Activated CD8-positive, alpha-beta T cell treated with anti-CD3 and anti-CD28 coated beads for 36 hours (primary cell): ENCODE results near the gene NABP1. TPM values are rescaled to one million over a fixed set of nuclear protein-coding genes. Genes with fewer than 3 reads are reported as not detected.
A peak's percentile ranks its signal among the peaks of the same experiment; 100 is the strongest.

Experiments
- ATAC-seq: fragments of 200-7000 bp; cut with Tn5 transposase; one replicate; pipeline ENCODE4 v1.10.0; 2021; ENCODE audit warnings: mild to moderate bottlenecking, moderate library complexity
- CTCF ChIA-PET: fragments of 350-600 bp; sonication (Branson Sonifier 250); formaldehyde crosslinking; loops from one replicate; lab custom pipeline; 2021; ENCODE audit warnings: antibody characterized with exemption; lab: Charles Lee
- POLR2A ChIA-PET: fragments of 350-600 bp; sonication (Branson Sonifier 250); formaldehyde crosslinking; loops from one replicate; lab custom pipeline; 2021; ENCODE audit warnings: antibody characterized with exemption; lab: Charles Lee
- DNase-seq: peaks from one replicate; pipeline ENCODE4 v3.0.0-alpha.2; 2020
- H3K27ac Mint-ChIP-seq: one replicate; pipeline ENCODE4 v1.8.0; 2021; ENCODE audit warnings: mild to moderate bottlenecking, mixed read lengths
- H3K27me3 Mint-ChIP-seq: one replicate; pipeline ENCODE4 v1.8.0; 2021; ENCODE audit warnings: mixed read lengths
- H3K36me3 Mint-ChIP-seq: one replicate; pipeline ENCODE4 v1.8.0; 2021; ENCODE audit warnings: low read depth, mixed read lengths
- H3K4me1 Mint-ChIP-seq: one replicate; pipeline ENCODE4 v1.8.0; 2021; ENCODE audit warnings: low read depth, mixed read lengths
- H3K4me3 Mint-ChIP-seq: one replicate; pipeline ENCODE4 v1.8.0; 2021; ENCODE audit warnings: mild to moderate bottlenecking, moderate library complexity, mixed read lengths
- H3K9me3 Mint-ChIP-seq: one replicate; pipeline ENCODE4 v1.8.0; 2021; ENCODE audit warnings: mixed read lengths
- intact Hi-C: fragments of 100-400 bp; cut with micrococcal nuclease; formaldehyde crosslinking; loops from one replicate; pipeline ENCODE4 v1.10.0; 2022
- total RNA-seq, 2 experiments: library from RNA; stranded (reverse); gene quantifications; one replicate each; pipeline ENCODE4 v1.2.3, GENCODE V29; 2021
- TF ChIP-seq, protein P1 (sequence below): fragments of 200-600 bp; IDR thresholded peaks from one replicate; pipeline ENCODE4 v1.8.0; 2022; ENCODE audit warnings: antibody characterized with exemption, mild to moderate bottlenecking

Gene NABP1
- total RNA-seq, 2 experiments from 2014 or later: 30.5 to 31.7 TPM

GRCh38 chr2:191711621-191712020, 33.7 kb downstream of the NABP1 start:
- H3K4me3 Mint-ChIP-seq: no peak overlapping the region
- intact Hi-C loops: no loop called here
- ATAC-seq (no peak), DNase-seq (no peak)
- ChIA-PET POLR2A (no interaction called here), CTCF (interaction anchor here (1.3 to 1.7 kb wide), 3 partner anchors 47 to 451 kb away, joined by 3 to 6 read pairs (median 5); no protein-coding TSS in a partner anchor)
- H3K4me1 Mint-ChIP-seq: no peaks in the 10 kb centered on the region
- H3K36me3 Mint-ChIP-seq: peaks cover 2% of the 10 kb centered on the region
- H3K9me3 Mint-ChIP-seq: no peaks in the 10 kb centered on the region
- no peak overlapping the region for H3K27ac Mint-ChIP-seq
- no peaks in the 10 kb centered on the region for H3K27me3 Mint-ChIP-seq
- TF ChIP-seq, protein P1, sequence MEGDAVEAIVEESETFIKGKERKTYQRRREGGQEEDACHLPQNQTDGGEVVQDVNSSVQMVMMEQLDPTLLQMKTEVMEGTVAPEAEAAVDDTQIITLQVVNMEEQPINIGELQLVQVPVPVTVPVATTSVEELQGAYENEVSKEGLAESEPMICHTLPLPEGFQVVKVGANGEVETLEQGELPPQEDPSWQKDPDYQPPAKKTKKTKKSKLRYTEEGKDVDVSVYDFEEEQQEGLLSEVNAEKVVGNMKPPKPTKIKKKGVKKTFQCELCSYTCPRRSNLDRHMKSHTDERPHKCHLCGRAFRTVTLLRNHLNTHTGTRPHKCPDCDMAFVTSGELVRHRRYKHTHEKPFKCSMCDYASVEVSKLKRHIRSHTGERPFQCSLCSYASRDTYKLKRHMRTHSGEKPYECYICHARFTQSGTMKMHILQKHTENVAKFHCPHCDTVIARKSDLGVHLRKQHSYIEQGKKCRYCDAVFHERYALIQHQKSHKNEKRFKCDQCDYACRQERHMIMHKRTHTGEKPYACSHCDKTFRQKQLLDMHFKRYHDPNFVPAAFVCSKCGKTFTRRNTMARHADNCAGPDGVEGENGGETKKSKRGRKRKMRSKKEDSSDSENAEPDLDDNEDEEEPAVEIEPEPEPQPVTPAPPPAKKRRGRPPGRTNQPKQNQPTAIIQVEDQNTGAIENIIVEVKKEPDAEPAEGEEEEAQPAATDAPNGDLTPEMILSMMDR: no peak

DNA sequence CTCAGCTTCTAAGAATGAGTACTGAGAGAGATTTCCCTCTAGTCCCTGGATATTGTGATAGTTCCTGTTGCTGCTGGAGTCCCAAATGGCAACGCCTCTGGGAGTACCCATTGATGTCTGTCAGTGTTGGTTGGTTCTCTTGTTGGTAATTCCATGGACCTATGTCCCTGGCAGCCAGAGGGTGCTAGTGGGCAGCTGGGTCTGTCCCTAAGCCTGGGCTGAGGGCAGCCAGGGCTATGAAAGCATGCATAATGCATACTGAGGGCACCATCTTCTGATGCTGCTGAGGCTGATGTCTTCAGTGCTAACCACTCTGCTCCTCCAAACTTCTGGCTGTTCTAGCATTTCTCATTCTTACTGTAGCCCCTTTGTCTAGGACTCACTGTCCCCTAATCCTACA, 35.9 kb downstream of the NABP1 start:
- peak; percentile 43 for DNase-seq
- H3K4me1 Mint-ChIP-seq: no peaks in the 10 kb centered on the region
- no peak overlapping the region for H3K27ac Mint-ChIP-seq
- no peaks in the 10 kb centered on the region for H3K9me3 Mint-ChIP-seq
- intact Hi-C loops: no loop called here
- ChIA-PET CTCF (no interaction called here), POLR2A (no interaction called here)
- TF ChIP-seq, protein P1: no peak
- ATAC-seq: no peak
- H3K4me3 Mint-ChIP-seq: no peak overlapping the region
- H3K27me3 Mint-ChIP-seq: no peaks in the 10 kb centered on the region
- H3K36me3 Mint-ChIP-seq: peaks cover 2% of the 10 kb centered on the region

DNA sequence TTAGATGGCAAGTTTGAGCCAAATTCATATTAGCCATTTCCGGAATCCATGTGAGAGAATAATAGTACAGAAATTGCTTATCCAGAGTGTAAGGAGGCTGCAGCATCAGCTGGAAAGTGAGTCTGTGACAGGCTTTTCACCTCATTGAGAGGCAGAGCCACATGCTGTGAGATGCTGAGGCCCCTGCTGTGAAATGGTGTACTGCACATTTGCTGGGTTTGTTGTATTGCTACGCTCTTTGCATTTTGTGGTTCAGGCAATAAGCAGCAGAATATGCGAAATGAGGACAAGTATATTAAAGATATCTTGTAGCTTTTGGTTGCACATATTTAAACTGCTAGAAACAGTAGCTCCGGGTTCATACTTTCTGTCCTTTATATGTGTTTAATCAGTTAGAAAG, 37.0 kb downstream of the NABP1 start:
- ATAC-seq: no peak
- H3K36me3 Mint-ChIP-seq: peaks cover under 1% of the 10 kb centered on the region
- H3K4me1 Mint-ChIP-seq: no peaks in the 10 kb centered on the region
- H3K9me3 Mint-ChIP-seq: no peaks in the 10 kb centered on the region
- DNase-seq: no peak
- CTCF ChIA-PET: interaction anchor here (1.4 to 1.7 kb wide), 2 partner anchors 17 to 159 kb away, joined by 4 to 8 read pairs; no protein-coding TSS in a partner anchor
- intact Hi-C loops: no loop called here
- H3K27me3 Mint-ChIP-seq: no peaks in the 10 kb centered on the region
- TF ChIP-seq, protein P1: no peak
- no peak overlapping the region for H3K4me3 Mint-ChIP-seq
- POLR2A ChIA-PET: no interaction called here
- no peak overlapping the region for H3K27ac Mint-ChIP-seq

- intact Hi-C loops: no loop called here
- TF ChIP-seq, protein P1: no peak
- ChIA-PET POLR2A (no interaction called here), CTCF (interaction anchor here (1.4 to 1.7 kb wide), 2 partner anchors 17 to 160 kb away, joined by 4 to 8 read pairs; no protein-coding TSS in a partner anchor)
- H3K27ac Mint-ChIP-seq: no peak overlapping the region
- ATAC-seq (no peak), DNase-seq (no peak)
- no peaks in the 10 kb centered on the region for H3K4me1 Mint-ChIP-seq
- H3K4me3 Mint-ChIP-seq: no peak overlapping the region
- no peaks in the 10 kb centered on the region for H3K9me3 Mint-ChIP-seq
- no peaks in the 10 kb centered on the region for H3K27me3 Mint-ChIP-seq
- H3K36me3 Mint-ChIP-seq: no peaks in the 10 kb centered on the region
Measured at GRCh38 chr2:191715471-191715870, 37.5 kb downstream of the NABP1 start.

DNA sequence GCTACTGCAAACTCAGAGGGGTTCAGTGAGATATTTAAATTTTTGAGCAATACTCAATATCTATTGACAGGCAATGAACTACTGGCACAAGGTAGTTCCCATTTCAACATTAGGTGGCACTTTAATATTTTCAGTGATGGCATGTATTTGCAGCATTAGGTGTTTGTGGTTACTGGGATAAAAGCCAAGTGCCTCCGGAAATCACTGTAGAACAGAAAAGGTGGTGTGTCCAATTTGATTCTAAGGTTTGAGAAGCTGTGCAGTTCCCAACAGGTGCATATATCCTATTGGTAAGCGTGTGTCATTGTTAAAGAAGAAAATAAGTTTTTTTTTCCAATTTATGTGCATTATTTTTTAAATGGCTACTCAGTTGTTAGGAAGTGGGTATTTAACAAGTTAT, 41.3 kb downstream of the NABP1 start:
- ChIA-PET CTCF (interaction anchor here (1.1 kb wide), 1 partner anchor 18 kb away, joined by 3 read pairs; no protein-coding TSS in a partner anchor), POLR2A (no interaction called here)
- H3K36me3 Mint-ChIP-seq: no peaks in the 10 kb centered on the region
- H3K27ac Mint-ChIP-seq: no peak overlapping the region
- ATAC-seq (no peak), DNase-seq (no peak)
- TF ChIP-seq, protein P1: no peak
- H3K4me1 Mint-ChIP-seq: no peaks in the 10 kb centered on the region
- H3K9me3 Mint-ChIP-seq: no peaks in the 10 kb centered on the region
- intact Hi-C loops: no loop called here
- no peak overlapping the region for H3K4me3 Mint-ChIP-seq
- no peaks in the 10 kb centered on the region for H3K27me3 Mint-ChIP-seq
